ENCODE results near the gene FXYD2.

DNA sequence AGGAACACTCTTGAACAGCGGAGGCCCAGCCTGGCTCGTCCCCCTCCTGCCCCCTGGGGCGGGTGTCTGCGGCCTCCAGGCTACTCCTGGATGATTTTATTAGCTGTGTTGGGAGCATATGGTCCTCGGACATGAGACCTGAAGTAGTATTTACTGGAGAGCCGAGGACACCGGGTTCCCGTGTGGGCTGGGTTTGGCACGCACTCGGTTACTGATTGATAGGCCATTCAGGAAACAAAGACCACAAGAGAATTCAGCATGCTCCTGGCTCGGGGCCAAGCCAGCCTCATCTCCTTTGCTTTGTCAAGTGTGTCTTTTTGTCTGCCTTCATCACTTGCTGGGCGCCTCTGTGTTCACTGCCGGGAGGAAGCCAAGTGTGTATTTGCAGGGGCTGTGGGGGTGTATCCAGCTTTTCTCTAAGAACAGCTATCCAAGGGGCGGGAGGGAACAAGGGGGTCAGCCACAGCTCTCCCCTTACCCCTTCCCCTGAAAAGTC, 9.7 kb downstream of the FXYD2 start:
- TF ChIP-seq, protein P1, sequence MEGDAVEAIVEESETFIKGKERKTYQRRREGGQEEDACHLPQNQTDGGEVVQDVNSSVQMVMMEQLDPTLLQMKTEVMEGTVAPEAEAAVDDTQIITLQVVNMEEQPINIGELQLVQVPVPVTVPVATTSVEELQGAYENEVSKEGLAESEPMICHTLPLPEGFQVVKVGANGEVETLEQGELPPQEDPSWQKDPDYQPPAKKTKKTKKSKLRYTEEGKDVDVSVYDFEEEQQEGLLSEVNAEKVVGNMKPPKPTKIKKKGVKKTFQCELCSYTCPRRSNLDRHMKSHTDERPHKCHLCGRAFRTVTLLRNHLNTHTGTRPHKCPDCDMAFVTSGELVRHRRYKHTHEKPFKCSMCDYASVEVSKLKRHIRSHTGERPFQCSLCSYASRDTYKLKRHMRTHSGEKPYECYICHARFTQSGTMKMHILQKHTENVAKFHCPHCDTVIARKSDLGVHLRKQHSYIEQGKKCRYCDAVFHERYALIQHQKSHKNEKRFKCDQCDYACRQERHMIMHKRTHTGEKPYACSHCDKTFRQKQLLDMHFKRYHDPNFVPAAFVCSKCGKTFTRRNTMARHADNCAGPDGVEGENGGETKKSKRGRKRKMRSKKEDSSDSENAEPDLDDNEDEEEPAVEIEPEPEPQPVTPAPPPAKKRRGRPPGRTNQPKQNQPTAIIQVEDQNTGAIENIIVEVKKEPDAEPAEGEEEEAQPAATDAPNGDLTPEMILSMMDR (IDR thresholded peaks at IDR 0.05) = no peak
- TF ChIP-seq POLR2A (IDR thresholded peaks at IDR 0.05) = no peak

Measured in lower leg skin (tissue), 3 donors.